Kidney glomerular epithelial cell (primary cell): Measurements from ENCODE around the gene NAV2.

ENCODE experiments used
- DNase-seq: peaks from one replicate; lab custom pipeline; 2025; lab: John Stamatoyannopoulos, UW

Gene NAV2

GRCh38 chr11:19929655-19930054, 217.0 kb downstream of the NAV2 start:
- peak; percentile 61 for DNase-seq

GRCh38 chr11:19931141-19931770, 218.6 kb downstream of the NAV2 start:
- no peak for DNase-seq

- no peak for DNase-seq
Measured at GRCh38 chr11:19931771-19932369, 219.2 kb downstream of the NAV2 start.

- DNase-seq = no peak
Measured at GRCh38 chr11:19933132-19933735, 220.6 kb downstream of the NAV2 start.

GRCh38 chr11:19933801-19934488, 221.3 kb downstream of the NAV2 start:
- no peak for DNase-seq

GRCh38 chr11:19934828-19935259, 222.2 kb downstream of the NAV2 start:
- DNase-seq = no peak

- DNase-seq = peak; percentile 60
Measured at GRCh38 chr11:19935507-19935906, 222.9 kb downstream of the NAV2 start.

- DNase-seq = no peak
Measured at GRCh38 chr11:19936461-19936860, 223.8 kb downstream of the NAV2 start.

GRCh38 chr11:19938169-19938856, 225.7 kb downstream of the NAV2 start:
- no peak for DNase-seq

GRCh38 chr11:19938866-19939265, 226.2 kb downstream of the NAV2 start:
- no peak for DNase-seq

GRCh38 chr11:19939415-19939929, 226.8 kb downstream of the NAV2 start:
- no peak for DNase-seq

- no peak for DNase-seq
Measured at GRCh38 chr11:19940831-19941230, 228.2 kb downstream of the NAV2 start.

GRCh38 chr11:19946681-19947080, 234.0 kb downstream of the NAV2 start:
- no peak for DNase-seq

- no peak for DNase-seq
Measured at GRCh38 chr11:19947537-19948114, 235.0 kb downstream of the NAV2 start.

- DNase-seq = no peak
Measured at GRCh38 chr11:19949606-19950005, 237.0 kb downstream of the NAV2 start.

- peak; percentile 50 for DNase-seq
Measured at GRCh38 chr11:19951558-19952115, 239.0 kb downstream of the NAV2 start.

GRCh38 chr11:19952116-19952605, 239.5 kb downstream of the NAV2 start:
- no peak for DNase-seq

GRCh38 chr11:19952911-19953310, 240.3 kb downstream of the NAV2 start:
- no peak for DNase-seq

- DNase-seq = peak; percentile 64
Measured at GRCh38 chr11:19953336-19953735, 240.7 kb downstream of the NAV2 start.

- DNase-seq = peak; percentile 75
Measured at GRCh38 chr11:19953909-19954308, 241.3 kb downstream of the NAV2 start.

- no peak for DNase-seq
Measured at GRCh38 chr11:19954899-19955298, 242.3 kb downstream of the NAV2 start.
